Nephron progenitor cell (in vitro differentiated cells): ENCODE results near the gene LRRC8C.

ENCODE experiments used
- DNase-seq: peaks from one replicate; pipeline ENCODE4 v3.0.0; 2021
- H3K27ac Mint-ChIP-seq: 2 replicates; pipeline ENCODE4 v1.8.0; 2021; ENCODE audit warnings: mild to moderate bottlenecking, moderate library complexity, mixed read lengths
- H3K27me3 Mint-ChIP-seq: 2 replicates; pipeline ENCODE4 v1.8.0; 2021; ENCODE audit warnings: mild to moderate bottlenecking, low read depth, mixed read lengths; ENCODE audit not compliant: poor library complexity
- H3K36me3 Mint-ChIP-seq: 2 replicates; pipeline ENCODE4 v1.8.0; 2021; ENCODE audit warnings: low read depth, mixed read lengths
- H3K4me1 Mint-ChIP-seq: 2 replicates; pipeline ENCODE4 v1.8.0; 2021; ENCODE audit warnings: mixed read lengths
- H3K4me3 Mint-ChIP-seq: 2 replicates; pipeline ENCODE4 v1.8.0; 2021; ENCODE audit warnings: mild to moderate bottlenecking, moderate library complexity, mixed read lengths
- H3K9me3 Mint-ChIP-seq: 2 replicates; pipeline ENCODE4 v1.8.0; 2021; ENCODE audit warnings: mild to moderate bottlenecking, moderate library complexity, mixed read lengths
- CTCF ChIP-seq: fragments of 200-600 bp; sonication (generic); IDR thresholded peaks from 2 replicates; pipeline ENCODE4 v1.5.0; 2021; ENCODE audit warnings: antibody characterized with exemption

Gene LRRC8C

DNA sequence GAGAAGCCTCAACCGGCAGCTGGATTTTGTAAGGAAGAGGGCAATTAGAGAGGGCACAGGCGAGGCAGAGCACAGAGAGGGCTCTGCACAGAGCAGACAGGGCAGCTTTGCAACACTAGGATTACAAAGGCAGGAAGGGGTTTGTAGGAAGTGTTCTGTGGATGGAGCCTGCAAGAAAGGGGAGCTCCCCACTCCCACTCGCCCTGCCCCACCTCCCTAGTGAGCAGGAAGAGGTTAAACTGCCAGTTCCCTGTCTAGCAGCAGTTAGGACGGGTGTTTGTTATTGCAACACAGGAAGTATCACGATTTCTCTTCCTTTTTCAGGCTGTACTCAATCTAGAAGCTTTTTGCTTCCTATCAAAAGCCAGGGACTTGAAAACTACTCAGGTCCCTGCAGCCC is 124.6 kb downstream of the LRRC8C start:
- H3K27me3 Mint-ChIP-seq: peaks cover 16% of the 10 kb centered on the region
- TF ChIP-seq CTCF: no peak
- peaks cover 10% of the 10 kb centered on the region for H3K9me3 Mint-ChIP-seq
- H3K4me1 Mint-ChIP-seq: peaks cover 56% of the 10 kb centered on the region
- peak; percentile 12 for DNase-seq
- H3K27ac Mint-ChIP-seq: peak overlapping the region; percentile 56
- no peaks in the 10 kb centered on the region for H3K36me3 Mint-ChIP-seq
- H3K4me3 Mint-ChIP-seq: peak overlapping the region; percentile 28

DNA sequence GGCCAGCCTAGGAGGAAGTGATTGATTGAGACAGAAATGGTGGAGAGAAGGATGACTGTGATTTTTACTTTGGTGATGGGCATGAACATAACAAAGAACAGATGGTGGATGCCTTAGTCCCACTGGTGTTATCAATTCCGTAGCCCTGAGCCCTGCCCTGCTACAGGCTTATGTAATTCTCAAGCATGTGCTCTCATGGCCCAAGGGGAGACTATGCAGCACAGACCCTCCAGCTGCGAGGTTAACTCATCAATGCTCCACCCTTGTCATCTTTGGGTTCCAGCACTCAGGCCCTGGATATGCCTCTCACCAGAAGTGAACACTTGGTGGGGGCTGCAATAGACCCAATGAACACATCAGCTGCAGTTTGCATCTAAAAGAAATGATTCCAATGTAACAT is 125.2 kb downstream of the LRRC8C start:
- H3K4me1 Mint-ChIP-seq: peaks cover 56% of the 10 kb centered on the region
- DNase-seq: no peak
- H3K27ac Mint-ChIP-seq: no peak overlapping the region
- peaks cover 5% of the 10 kb centered on the region for H3K9me3 Mint-ChIP-seq
- H3K36me3 Mint-ChIP-seq: no peaks in the 10 kb centered on the region
- no peak for TF ChIP-seq CTCF
- peak overlapping the region; percentile 28 for H3K4me3 Mint-ChIP-seq
- peaks cover 17% of the 10 kb centered on the region for H3K27me3 Mint-ChIP-seq

- peaks cover 3% of the 10 kb centered on the region for H3K9me3 Mint-ChIP-seq
- no peak for TF ChIP-seq CTCF
- DNase-seq: no peak
- no peak overlapping the region for H3K27ac Mint-ChIP-seq
- H3K4me1 Mint-ChIP-seq: peaks cover 61% of the 10 kb centered on the region
- H3K27me3 Mint-ChIP-seq: peaks cover 25% of the 10 kb centered on the region
- no peak overlapping the region for H3K4me3 Mint-ChIP-seq
- H3K36me3 Mint-ChIP-seq: no peaks in the 10 kb centered on the region
Measured at GRCh38 chr1:89759036-89759435, 126.1 kb downstream of the LRRC8C start.

DNA sequence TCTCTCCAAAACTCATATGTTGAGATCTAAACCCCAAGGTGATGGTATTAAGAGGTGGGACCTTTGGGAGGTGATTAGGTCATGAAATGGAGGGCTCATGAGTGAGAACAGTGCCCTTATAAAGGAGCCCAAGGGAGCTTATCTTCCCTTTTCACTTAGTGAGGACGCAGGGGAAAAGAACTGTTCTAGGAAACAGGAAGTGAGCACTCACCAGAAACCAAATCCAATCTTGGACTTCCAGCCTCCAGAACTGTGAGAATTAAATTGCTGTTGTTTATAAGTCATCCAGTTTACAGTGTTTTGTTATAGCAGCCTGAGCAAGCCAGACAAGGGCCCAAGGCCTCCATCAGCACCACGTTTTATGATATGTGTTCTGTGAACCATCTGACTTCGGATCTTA is 127.6 kb downstream of the LRRC8C start:
- Mint-ChIP-seq H3K4me1 (peaks cover 58% of the 10 kb centered on the region), H3K9me3 (no peaks in the 10 kb centered on the region), H3K27ac (no peak overlapping the region), H3K27me3 (peaks cover 34% of the 10 kb centered on the region), H3K36me3 (no peaks in the 10 kb centered on the region), H3K4me3 (no peak overlapping the region)
- no peak for TF ChIP-seq CTCF
- no peak for DNase-seq

DNA sequence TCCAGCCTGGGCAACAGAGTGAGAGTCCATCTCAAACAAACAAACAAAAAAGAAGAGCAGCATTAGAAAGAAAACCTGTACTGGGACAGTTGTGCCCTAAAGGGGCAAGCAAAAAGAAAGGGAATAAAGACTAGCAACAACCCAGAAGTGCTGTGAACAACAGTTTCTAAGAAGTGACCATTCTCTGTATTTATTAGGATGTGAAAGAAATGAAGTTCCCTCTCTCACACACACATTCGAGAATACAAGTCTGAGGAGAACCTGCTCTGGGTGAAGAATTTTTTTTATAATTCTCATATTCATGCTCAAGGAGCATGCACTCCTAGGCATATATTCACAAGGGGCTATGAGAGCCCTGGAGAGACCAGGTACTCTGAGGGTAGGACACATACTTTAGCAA is 128.4 kb downstream of the LRRC8C start:
- DNase-seq: no peak
- no peaks in the 10 kb centered on the region for H3K36me3 Mint-ChIP-seq
- H3K4me3 Mint-ChIP-seq: no peak overlapping the region
- no peaks in the 10 kb centered on the region for H3K9me3 Mint-ChIP-seq
- TF ChIP-seq CTCF: no peak
- H3K27me3 Mint-ChIP-seq: peaks cover 41% of the 10 kb centered on the region
- no peak overlapping the region for H3K27ac Mint-ChIP-seq
- H3K4me1 Mint-ChIP-seq: peaks cover 53% of the 10 kb centered on the region

DNA sequence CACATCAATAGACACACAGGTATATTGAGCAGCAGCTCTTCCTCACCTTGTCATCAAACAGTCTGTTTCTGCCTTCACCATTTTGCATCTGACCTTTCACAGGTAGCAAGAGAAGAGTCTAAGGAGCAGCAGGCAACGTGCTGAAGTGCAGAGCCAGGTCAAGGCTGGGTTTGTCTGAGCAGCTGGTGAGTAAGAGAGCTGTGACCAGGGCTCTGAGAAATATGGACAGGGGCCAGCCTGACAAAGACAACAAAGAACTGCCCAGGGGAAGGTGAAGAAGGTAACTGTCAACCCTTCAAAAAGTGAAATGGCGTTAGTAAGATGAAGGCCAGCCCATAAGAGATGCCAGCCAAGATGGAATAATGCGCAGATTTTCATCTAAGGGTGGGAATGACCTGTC is 129.0 kb downstream of the LRRC8C start:
- H3K4me1 Mint-ChIP-seq: peaks cover 47% of the 10 kb centered on the region
- no peak overlapping the region for H3K27ac Mint-ChIP-seq
- no peaks in the 10 kb centered on the region for H3K36me3 Mint-ChIP-seq
- TF ChIP-seq CTCF: no peak
- no peaks in the 10 kb centered on the region for H3K9me3 Mint-ChIP-seq
- peak overlapping the region; percentile 6 for H3K4me3 Mint-ChIP-seq
- DNase-seq: no peak
- peaks cover 43% of the 10 kb centered on the region for H3K27me3 Mint-ChIP-seq
